HEK293T (cell line): ENCODE results near the gene EIF3D.

Experiments
- ARNT ChIP-seq: fragments of 450-650 bp; IDR thresholded peaks from 2 replicates; pipeline ENCODE4 v1.6.1; 2017; ENCODE audit warnings: mild to moderate bottlenecking
- BHLHE40 ChIP-seq: fragments of 450-650 bp; IDR thresholded peaks from 2 replicates; pipeline ENCODE4 v1.6.1; 2016; ENCODE audit warnings: mild to moderate bottlenecking, moderate library complexity, borderline replicate concordance
- CTBP1 ChIP-seq: fragments of 450-650 bp; IDR thresholded peaks from 2 replicates; pipeline ENCODE4 v1.6.1; 2016; ENCODE audit warnings: borderline replicate concordance
- ELF4 ChIP-seq: fragments of 450-650 bp; IDR thresholded peaks from 2 replicates; pipeline ENCODE4 v1.6.1; 2017; ENCODE audit warnings: antibody characterized with exemption
- FOXA1 ChIP-seq: fragments of 450-650 bp; IDR thresholded peaks from 2 replicates; pipeline ENCODE4 v1.6.1; 2016; ENCODE audit warnings: mild to moderate bottlenecking
- FOXK2 ChIP-seq: fragments of 450-650 bp; IDR thresholded peaks from 2 replicates; pipeline ENCODE4 v1.6.1; 2016; ENCODE audit warnings: mild to moderate bottlenecking
- FOXM1 ChIP-seq: fragments of 450-650 bp; IDR thresholded peaks from 2 replicates; pipeline ENCODE4 v1.6.1; 2017; ENCODE audit warnings: mild to moderate bottlenecking, borderline replicate concordance
- HDGF ChIP-seq: fragments of 450-650 bp; IDR thresholded peaks from 2 replicates; pipeline ENCODE4 v1.6.1; 2017; ENCODE audit warnings: antibody characterized with exemption, borderline replicate concordance
- LEF1 ChIP-seq: fragments of 450-650 bp; IDR thresholded peaks from 2 replicates; pipeline ENCODE4 v1.6.1; 2017; ENCODE audit warnings: mild to moderate bottlenecking, borderline replicate concordance
- NFRKB ChIP-seq: fragments of 450-650 bp; IDR thresholded peaks from 2 replicates; pipeline ENCODE4 v1.6.1; 2016; ENCODE audit warnings: mild to moderate bottlenecking, moderate library complexity
- SP1 ChIP-seq: fragments of 450-650 bp; IDR thresholded peaks from 2 replicates; pipeline ENCODE4 v1.6.1; 2017
- SUZ12 ChIP-seq: fragments of 450-650 bp; IDR thresholded peaks from 2 replicates; pipeline ENCODE4 v1.6.1; 2016; ENCODE audit warnings: mild to moderate bottlenecking
- TARDBP ChIP-seq: fragments of 450-650 bp; IDR thresholded peaks from 2 replicates; pipeline ENCODE4 v1.6.1; 2016
- TF ChIP-seq, protein P1 (sequence below): fragments of 450-650 bp; IDR thresholded peaks from 2 replicates; pipeline ENCODE4 v1.6.1; 2016

DNA sequence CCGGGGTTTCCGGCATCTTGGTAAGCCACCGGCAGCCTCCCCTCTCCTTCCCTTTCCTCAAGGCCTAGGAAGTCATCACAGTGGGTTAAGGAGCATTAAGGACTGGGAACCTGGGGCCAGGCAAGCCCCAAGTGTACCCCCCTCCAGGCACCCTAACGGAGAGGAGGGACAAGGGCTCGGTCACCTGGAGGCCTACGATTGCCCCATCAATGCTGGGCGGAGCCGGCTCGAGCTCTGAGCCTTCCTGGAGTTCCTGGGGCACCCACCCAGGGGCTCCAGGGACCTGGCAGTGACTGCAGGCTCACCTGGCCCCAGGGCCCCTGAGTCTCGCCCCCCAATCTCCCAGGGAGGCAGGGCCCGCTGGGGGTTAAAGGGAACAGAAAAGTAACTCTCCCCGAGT lies 34.5 kb upstream of the EIF3D start:
- TF ChIP-seq SUZ12 (no peak), HDGF (no peak), SP1 (no peak), FOXM1 (no peak), FOXA1 (no peak), FOXK2 (no peak), LEF1 (no peak), BHLHE40 (no peak), TARDBP (no peak), ARNT (no peak), CTBP1 (no peak), ELF4 (no peak), NFRKB (no peak)
- TF ChIP-seq, protein P1, sequence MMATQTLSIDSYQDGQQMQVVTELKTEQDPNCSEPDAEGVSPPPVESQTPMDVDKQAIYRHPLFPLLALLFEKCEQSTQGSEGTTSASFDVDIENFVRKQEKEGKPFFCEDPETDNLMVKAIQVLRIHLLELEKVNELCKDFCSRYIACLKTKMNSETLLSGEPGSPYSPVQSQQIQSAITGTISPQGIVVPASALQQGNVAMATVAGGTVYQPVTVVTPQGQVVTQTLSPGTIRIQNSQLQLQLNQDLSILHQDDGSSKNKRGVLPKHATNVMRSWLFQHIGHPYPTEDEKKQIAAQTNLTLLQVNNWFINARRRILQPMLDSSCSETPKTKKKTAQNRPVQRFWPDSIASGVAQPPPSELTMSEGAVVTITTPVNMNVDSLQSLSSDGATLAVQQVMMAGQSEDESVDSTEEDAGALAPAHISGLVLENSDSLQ: no peak
